HAP-1 (cell line): ENCODE data around the gene ERCC4.

Source experiments
- DNase-seq, 2 experiments: peaks; one replicate each; pipeline ENCODE4 v3.0.0-alpha.2; 2016 to 2020; ENCODE audit warnings: low spot score in 2 of 2
- H3K27me3 ChIP-seq: fragments of 250-450 bp; sonication (Bioruptor Pico); 2 replicates; pipeline ENCODE4 v1.5.1; 2020; ENCODE audit warnings: low read depth, mild to moderate bottlenecking, moderate library complexity
- H3K36me3 ChIP-seq: fragments of 250-450 bp; sonication (Bioruptor Pico); replicated peaks from 2 replicates; pipeline ENCODE4 v1.5.1; 2020; ENCODE audit warnings: mild to moderate bottlenecking
- H3K4me1 ChIP-seq: fragments of 250-450 bp; sonication (Bioruptor Pico); 2 replicates; pipeline ENCODE4 v1.5.1; 2020; ENCODE audit warnings: mild to moderate bottlenecking
- H3K4me3 ChIP-seq: fragments of 250-450 bp; sonication (Bioruptor Pico); 2 replicates; pipeline ENCODE4 v1.5.1; 2020; ENCODE audit warnings: mild to moderate bottlenecking, moderate library complexity
- H3K9me3 ChIP-seq: fragments of 250-450 bp; sonication (Bioruptor Pico); 2 replicates; pipeline ENCODE4 v1.5.1; 2020; ENCODE audit warnings: mild to moderate bottlenecking, moderate library complexity
- in situ Hi-C: fragments of 300-500 bp; cut with MboI; formaldehyde crosslinking; loops from 3 replicates; pipeline ENCODE4 v1.14.3; 2020; ENCODE audit warnings: low sequenced_read_pairs, inconsistent platforms, mixed read lengths

ERCC4 gene

GRCh38 chr16:13940397-13940933 is 20.5 kb downstream of the ERCC4 start:
- Histone ChIP-seq H3K4me1 (no peaks in the 10 kb centered on the region), H3K27me3 (no peaks in the 10 kb centered on the region), H3K9me3 (no peaks in the 10 kb centered on the region), H3K36me3 (peaks cover 17% of the 10 kb centered on the region), H3K4me3 (no peak overlapping the region)
- in situ Hi-C loops: no loop called here
- DNase-seq: no peak

GRCh38 chr16:13944816-13945215 is 24.9 kb downstream of the ERCC4 start:
- in situ Hi-C loops: no loop called here

GRCh38 chr16:13945744-13946485 is 26.0 kb downstream of the ERCC4 start:
- Histone ChIP-seq H3K4me3 (no peak overlapping the region), H3K27me3 (no peaks in the 10 kb centered on the region), H3K9me3 (no peaks in the 10 kb centered on the region), H3K36me3 (peaks cover 8% of the 10 kb centered on the region), H3K4me1 (no peaks in the 10 kb centered on the region)
- DNase-seq: no peak
- in situ Hi-C loops: no loop called here

More at GRCh38 chr16:13944816-13945215, 24.9 kb downstream of the ERCC4 start:
- no peaks in the 10 kb centered on the region for H3K4me1 ChIP-seq
- H3K9me3 ChIP-seq: no peaks in the 10 kb centered on the region
- no peaks in the 10 kb centered on the region for H3K27me3 ChIP-seq
- peaks cover 8% of the 10 kb centered on the region for H3K36me3 ChIP-seq
- DNase-seq: no peak
- H3K4me3 ChIP-seq: no peak overlapping the region

GRCh38 chr16:13948086-13948485 is 28.1 kb downstream of the ERCC4 start:
- in situ Hi-C loops: no loop called here
- Histone ChIP-seq H3K4me1 (no peaks in the 10 kb centered on the region), H3K36me3 (peaks cover 8% of the 10 kb centered on the region), H3K4me3 (no peak overlapping the region), H3K9me3 (no peaks in the 10 kb centered on the region), H3K27me3 (no peaks in the 10 kb centered on the region)
- DNase-seq: no peak

GRCh38 chr16:13950821-13951547 is 31.0 kb downstream of the ERCC4 start:
- no peak overlapping the region for H3K4me3 ChIP-seq
- in situ Hi-C loops: no loop called here
- H3K9me3 ChIP-seq: no peaks in the 10 kb centered on the region
- H3K4me1 ChIP-seq: no peaks in the 10 kb centered on the region
- H3K27me3 ChIP-seq: no peaks in the 10 kb centered on the region
- DNase-seq: no peak
- H3K36me3 ChIP-seq: peaks cover 7% of the 10 kb centered on the region

DNA sequence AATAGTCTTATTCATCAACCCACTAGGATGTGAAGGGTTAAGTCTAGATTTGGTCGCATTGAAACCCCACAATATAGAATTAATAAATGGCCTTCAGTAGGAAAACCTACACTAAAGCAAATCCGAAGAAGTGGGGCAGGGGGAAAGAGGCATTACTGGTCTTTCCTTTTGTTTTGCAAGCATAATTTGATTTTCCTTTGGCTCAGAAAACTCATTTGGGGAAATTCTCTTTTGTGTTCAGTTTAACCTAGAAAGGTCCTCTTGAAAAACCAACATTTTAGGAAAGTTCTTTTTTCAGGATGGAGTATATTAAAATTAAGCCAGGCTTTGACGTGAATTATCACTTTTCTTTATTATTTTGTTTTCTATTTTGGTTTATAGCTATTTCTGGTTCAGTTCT is 31.7 kb downstream of the ERCC4 start:
- Histone ChIP-seq H3K4me3 (no peak overlapping the region), H3K4me1 (no peaks in the 10 kb centered on the region; the same call in 1 of the 2 replicates), H3K9me3 (no peaks in the 10 kb centered on the region), H3K36me3 (peaks cover 1% of the 10 kb centered on the region), H3K27me3 (no peaks in the 10 kb centered on the region)
- no peak for DNase-seq
- in situ Hi-C loops: no loop called here

GRCh38 chr16:13953501-13953900 is 33.5 kb downstream of the ERCC4 start:
- peaks cover 6% of the 10 kb centered on the region for H3K4me1 ChIP-seq
- in situ Hi-C loops: no loop called here

GRCh38 chr16:13956635-13957196 is 36.8 kb downstream of the ERCC4 start:
- no peaks in the 10 kb centered on the region for H3K9me3 ChIP-seq
- H3K4me1 ChIP-seq: peaks cover 6% of the 10 kb centered on the region
- no peak overlapping the region for H3K4me3 ChIP-seq
- DNase-seq: no peak
- in situ Hi-C loops: no loop called here
- H3K27me3 ChIP-seq: no peaks in the 10 kb centered on the region
- no peaks in the 10 kb centered on the region for H3K36me3 ChIP-seq

More at GRCh38 chr16:13953501-13953900, 33.5 kb downstream of the ERCC4 start:
- no peak overlapping the region for H3K4me3 ChIP-seq
- no peaks in the 10 kb centered on the region for H3K27me3 ChIP-seq
- no peak for DNase-seq
- H3K36me3 ChIP-seq: no peaks in the 10 kb centered on the region
- no peaks in the 10 kb centered on the region for H3K9me3 ChIP-seq

GRCh38 chr16:13957197-13958078 is 37.5 kb downstream of the ERCC4 start:
- H3K4me3 ChIP-seq: no peak overlapping the region
- in situ Hi-C loops: no loop called here
- H3K27me3 ChIP-seq: no peaks in the 10 kb centered on the region
- H3K36me3 ChIP-seq: no peaks in the 10 kb centered on the region
- H3K9me3 ChIP-seq: no peaks in the 10 kb centered on the region
- DNase-seq: peak; percentile 32 to 63
- peaks cover 6% of the 10 kb centered on the region for H3K4me1 ChIP-seq

DNA sequence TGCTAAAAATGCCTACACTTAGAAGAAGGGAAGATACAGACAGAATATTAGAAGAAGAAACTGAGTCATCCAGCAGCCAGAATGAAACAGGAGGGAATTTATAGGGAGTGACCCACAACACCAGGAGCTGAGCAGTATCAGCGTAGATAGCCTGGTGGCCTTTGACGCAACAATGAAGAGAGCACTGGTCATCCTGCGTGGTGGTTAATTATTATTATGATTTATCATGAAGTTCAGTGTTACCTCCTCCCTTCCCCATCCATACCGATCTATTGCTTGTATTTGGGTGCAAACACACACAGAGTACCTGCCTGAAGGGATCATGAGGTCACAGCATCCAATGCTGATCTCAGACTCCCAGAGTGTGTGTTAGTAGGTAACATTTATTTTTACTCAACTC is 38.5 kb downstream of the ERCC4 start:
- Histone ChIP-seq H3K4me3 (no peak overlapping the region), H3K27me3 (0 out of 2 replicates have a peak, but pooled peaks cover 2% of the 10 kb centered on the region), H3K4me1 (peaks cover 6% of the 10 kb centered on the region), H3K9me3 (no peaks in the 10 kb centered on the region), H3K36me3 (no peaks in the 10 kb centered on the region)
- DNase-seq: no peak
- in situ Hi-C loops: no loop called here

DNA sequence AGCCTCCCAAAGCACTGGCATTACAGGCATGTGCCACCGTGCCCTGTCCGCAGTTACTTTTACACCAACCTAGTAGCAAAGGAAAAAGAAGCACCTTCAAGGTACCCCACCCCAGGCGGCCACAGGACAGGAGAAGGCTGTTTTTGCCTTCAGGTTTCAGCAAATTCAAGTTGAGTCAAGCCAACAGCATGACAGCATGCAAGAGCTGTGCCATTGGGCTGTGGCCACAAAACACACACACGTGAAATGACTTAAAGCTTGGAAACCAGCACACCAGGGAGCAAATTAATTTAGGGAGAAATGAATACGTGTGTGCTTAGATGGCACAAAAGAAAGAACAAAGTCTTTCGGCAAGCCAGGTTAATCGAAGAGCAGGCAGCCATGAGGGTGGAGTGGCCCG is 39.7 kb downstream of the ERCC4 start:
- Histone ChIP-seq H3K4me1 (peaks cover 6% of the 10 kb centered on the region), H3K36me3 (no peaks in the 10 kb centered on the region), H3K4me3 (no peak overlapping the region), H3K9me3 (no peaks in the 10 kb centered on the region), H3K27me3 (0 out of 2 replicates have a peak, but pooled peaks cover 2% of the 10 kb centered on the region)
- no peak for DNase-seq
- in situ Hi-C loops: no loop called here

GRCh38 chr16:13961099-13961811 is 41.3 kb downstream of the ERCC4 start:
- no peak for DNase-seq
- Histone ChIP-seq H3K9me3 (no peaks in the 10 kb centered on the region), H3K4me1 (peaks cover 6% of the 10 kb centered on the region), H3K4me3 (no peak overlapping the region), H3K27me3 (peaks cover 5% of the 10 kb centered on the region; the same call in 1 of the 2 replicates), H3K36me3 (no peaks in the 10 kb centered on the region)
- in situ Hi-C loops: no loop called here
